Keratinocyte (primary cell): Measurements from ENCODE around the gene FTCD.

Experiments used
- CTCF ChIP-seq, 3 experiments: IDR thresholded peaks in 1 of 3; conservative IDR thresholded peaks in 1 of 3; optimal IDR thresholded peaks in 1 of 3; 2 replicates in 2 of 3; 3 replicates in 1 of 3; pipeline versions ENCODE3 to v1.5.1; 2011; ENCODE audit warnings: low read length in 3 of 3, mild to moderate bottlenecking in 3 of 3, moderate library complexity in 2 of 3, control low read depth in 1 of 3, inconsistent platforms in 1 of 3; ENCODE audit not compliant: insufficient read depth in 2 of 3; ENCODE audit errors: extremely low read depth in 1 of 3
- EZH2 ChIP-seq: IDR thresholded peaks from one replicate; pipeline ENCODE4 v1.6.1; 2012; ENCODE audit warnings: inconsistent platforms, mild to moderate bottlenecking, low read length, moderate library complexity

- no peak for TF ChIP-seq CTCF (optimal IDR thresholded peaks at IDR 0.05 in 1 of 3, IDR thresholded peaks at IDR 0.05 in 1 of 3, conservative IDR thresholded peaks at IDR 0.05 in 1 of 3; ENCODE audit: extremely low read depth in 1 of 3, insufficient read depth in 2 of 3, low read length in 3 of 3)
- TF ChIP-seq EZH2: no peak
Measured at GRCh38 chr21:46127239-46128105, 27.9 kb downstream of the FTCD start.
